Smooth muscle cell of the umbilical artery (primary cell): ENCODE data around the gene AVL9. TPM values are rescaled to one million over a fixed set of nuclear protein-coding genes. Genes with fewer than 3 reads are reported as not detected.

ENCODE experiments used
- total RNA-seq: library from RNA; depleted of rRNA; stranded (reverse); fragments of >200 nt; gene quantifications from 2 replicates; pipeline ENCODE4 v1.2.3, GENCODE V29; 2014

Gene AVL9
- 32.4 and 49.2 TPM in 2 replicates for total RNA-seq

DNA sequence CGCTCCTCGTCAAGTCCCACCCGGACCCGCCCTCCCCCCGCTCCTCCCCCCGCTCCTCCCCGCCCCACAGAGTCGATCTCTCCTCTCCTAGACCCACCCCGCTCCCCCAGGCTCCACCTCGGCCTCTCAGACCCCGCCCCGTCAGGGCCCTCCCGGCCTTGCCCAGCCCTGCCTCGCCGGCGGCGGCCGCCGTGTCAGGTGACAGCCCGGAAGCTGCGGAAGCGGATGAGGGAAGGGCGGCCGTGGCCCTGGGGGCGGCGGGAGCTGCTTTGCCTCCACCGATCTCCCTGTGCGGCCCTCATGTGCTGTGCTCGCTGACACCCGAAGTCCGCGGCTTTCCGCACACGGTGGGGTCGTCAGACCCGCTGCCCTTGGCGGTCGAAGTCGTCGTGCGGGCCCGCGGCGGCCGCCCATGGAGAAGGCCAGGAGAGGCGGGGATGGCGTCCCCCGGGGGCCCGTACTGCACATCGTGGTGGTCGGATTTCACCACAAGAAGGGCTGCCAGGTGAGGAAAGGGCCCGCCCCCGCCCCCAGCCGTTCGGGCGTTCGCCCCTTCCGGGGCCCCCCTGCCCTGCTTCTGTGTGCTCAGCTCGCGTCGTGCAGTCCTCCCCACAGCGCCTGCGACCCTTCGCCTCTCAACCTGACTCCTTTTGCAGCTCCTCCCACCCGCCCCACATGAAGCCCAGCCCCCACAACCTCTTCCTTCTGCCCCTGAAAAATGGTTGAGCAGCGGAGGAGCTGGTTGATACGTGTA is at the start of gene AVL9:
TSS of gene AVL9 (plus strand) at position 192 of the 754 bp plus-strand sequence. CDS start at position 413, 221 bp downstream.

DNA sequence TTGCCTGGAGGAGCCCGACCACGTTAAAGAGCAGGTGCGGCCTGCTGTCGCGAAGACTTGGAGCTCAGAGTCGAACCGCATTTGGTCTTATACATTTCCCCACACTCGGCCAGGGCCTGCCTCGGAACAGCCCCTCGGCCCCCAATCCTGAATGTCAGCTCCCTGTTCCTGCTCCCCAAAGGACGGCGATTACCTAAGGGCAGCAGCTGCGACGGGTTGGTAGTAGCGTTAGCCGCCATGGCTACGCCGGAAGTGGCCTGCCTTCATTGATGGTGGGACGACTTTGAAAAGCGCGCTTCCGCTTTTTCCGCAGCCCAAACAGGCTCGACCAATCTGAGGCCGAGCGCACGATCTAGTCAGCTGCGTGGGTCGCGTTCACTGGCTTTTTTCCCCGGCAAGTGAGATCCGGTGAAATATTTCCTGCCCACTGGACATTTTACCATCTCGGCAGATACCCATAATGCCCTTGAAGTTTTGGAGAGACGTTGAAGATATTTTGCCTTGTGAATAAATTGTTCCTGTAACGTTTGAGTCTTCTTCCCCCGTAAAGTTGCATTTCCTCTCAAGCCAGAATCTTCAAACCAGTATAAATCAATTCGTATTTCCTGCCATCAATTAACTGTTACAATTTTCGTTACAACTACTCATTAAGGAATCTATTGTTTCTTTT is 5.0 kb upstream of the AVL9 start, which contains the start of gene LSM5:
TSS of gene LSM5 (minus strand) at position 254 of the 670 bp plus-strand sequence. CDS start at position 239, 15 bp downstream.

Other genes with a start within 250 kb of the AVL9 start
- gene LSM5, start 5.1 kb upstream of the AVL9 start, total RNA-seq = 20.2 and 22.0 TPM in 2 replicates